ENCODE measurements around the gene ZMIZ1.

Gene ZMIZ1

DNA sequence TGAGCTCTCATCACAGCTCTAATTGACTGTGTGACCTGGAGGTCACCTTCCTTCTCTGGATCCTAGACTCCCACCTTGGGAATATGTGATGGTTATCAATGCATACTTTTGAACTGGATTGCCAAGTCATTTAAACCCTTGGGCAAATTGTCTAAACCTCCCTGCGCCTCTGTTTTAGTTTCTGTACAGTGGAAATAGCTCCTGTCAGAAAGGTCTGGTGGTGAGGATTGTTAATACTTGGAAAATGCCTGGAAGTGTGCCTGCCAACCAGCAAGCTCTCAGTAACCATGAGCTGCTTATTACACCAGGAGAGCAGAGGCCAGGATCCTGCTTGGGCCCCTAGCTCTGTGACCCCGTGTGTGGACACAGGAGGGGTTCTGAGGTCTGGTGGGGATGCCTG is 169.8 kb downstream of the ZMIZ1 start:
- H3K9me3 Mint-ChIP-seq = no peaks in the 10 kb centered on the region
- no peak overlapping the region for H3K4me3 Mint-ChIP-seq
- no peak for ATAC-seq
- no peaks in the 10 kb centered on the region for H3K36me3 Mint-ChIP-seq
- H3K4me1 Mint-ChIP-seq = peaks cover 29% of the 10 kb centered on the region
- H3K27me3 Mint-ChIP-seq = no peaks in the 10 kb centered on the region
- no peak overlapping the region for H3K27ac Mint-ChIP-seq

DNA sequence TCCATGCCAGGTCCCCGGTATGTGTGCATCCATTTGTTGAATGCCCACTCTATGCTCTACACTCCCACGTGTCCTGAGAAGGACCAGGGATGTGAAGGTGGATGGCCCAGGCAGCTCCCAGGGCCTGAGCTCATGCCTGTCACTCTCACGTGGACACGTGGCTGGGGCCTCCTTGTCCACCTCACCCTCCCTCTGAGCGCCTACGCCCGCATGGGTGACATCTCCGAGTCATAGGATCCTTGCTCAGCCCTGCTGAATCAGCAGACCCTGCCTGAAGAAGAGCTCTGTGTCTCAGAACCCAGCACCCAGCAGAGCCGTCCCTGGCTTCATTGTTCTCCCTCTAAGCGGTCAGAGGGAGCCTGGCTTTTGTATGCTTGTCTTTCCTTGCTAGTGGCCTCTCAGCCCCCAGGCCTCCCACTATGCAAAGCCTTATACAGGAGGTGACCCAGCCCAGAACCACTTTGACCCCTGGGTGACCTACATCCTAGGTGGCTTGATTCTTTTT is 170.6 kb downstream of the ZMIZ1 start:
- Mint-ChIP-seq H3K36me3 (peaks cover 6% of the 10 kb centered on the region), H3K4me1 (peaks cover 35% of the 10 kb centered on the region), H3K4me3 (no peak overlapping the region), H3K27me3 (no peaks in the 10 kb centered on the region), H3K27ac (no peak overlapping the region), H3K9me3 (no peaks in the 10 kb centered on the region)
- no peak for ATAC-seq

DNA sequence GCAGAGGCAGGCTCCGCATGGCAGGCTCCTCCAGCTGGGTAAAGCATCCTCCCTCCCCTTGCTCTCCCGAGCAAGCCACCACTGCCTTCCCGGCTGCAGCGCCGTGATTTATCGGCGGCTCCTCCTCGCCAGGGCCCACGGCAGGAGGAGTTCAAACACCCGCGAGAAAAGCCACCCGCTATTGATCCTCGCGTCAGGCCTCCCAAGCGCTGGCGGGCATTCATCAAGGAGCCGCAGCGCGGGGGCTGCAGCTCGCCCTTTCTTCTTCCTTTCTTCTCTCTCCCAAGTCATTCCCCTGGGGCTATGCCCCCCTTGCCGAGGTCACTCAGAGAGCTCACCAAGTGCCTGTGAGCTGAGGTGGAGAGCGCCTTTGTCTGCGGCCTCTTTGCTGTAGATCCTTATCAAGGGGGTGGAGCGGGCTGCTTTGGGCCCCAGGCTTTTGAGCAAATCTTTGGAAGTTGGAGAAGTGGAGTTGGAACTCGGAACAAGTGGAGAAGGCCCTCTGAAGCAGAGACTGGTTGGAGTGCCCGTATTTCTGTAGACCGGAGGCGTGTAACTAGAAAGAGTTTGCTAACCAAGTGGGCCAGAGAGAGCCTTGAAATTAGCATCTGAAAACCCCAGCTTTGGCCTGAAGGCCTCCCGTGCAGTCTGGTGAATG is 171.3 kb downstream of the ZMIZ1 start:
- Mint-ChIP-seq H3K27ac (no peak overlapping the region), H3K36me3 (peaks cover 10% of the 10 kb centered on the region), H3K4me1 (peaks cover 42% of the 10 kb centered on the region), H3K4me3 (no peak overlapping the region), H3K27me3 (no peaks in the 10 kb centered on the region), H3K9me3 (no peaks in the 10 kb centered on the region)
- ATAC-seq = no peak

DNA sequence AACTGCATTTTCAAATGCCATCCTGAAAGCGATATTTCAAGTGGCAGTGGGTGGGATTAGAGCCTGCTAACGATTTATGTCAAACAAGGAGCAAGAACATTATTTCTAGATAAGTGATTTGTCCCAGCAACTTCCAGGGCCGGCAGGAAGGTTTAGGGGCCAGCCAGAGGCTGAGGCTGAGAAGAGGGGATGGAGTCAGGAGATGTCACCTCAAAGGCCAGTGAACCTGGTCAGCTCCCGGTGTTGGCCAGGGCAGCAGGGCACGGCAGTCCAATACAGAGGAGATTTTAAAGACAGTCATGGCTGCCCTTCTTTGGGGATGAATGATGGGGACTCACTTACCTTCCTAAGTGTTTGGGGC is 172.8 kb downstream of the ZMIZ1 start:
- peaks cover 18% of the 10 kb centered on the region for H3K36me3 Mint-ChIP-seq
- H3K27me3 Mint-ChIP-seq = no peaks in the 10 kb centered on the region
- H3K27ac Mint-ChIP-seq = peak overlapping the region; percentile 97
- H3K4me1 Mint-ChIP-seq = peaks cover 58% of the 10 kb centered on the region
- no peaks in the 10 kb centered on the region for H3K9me3 Mint-ChIP-seq
- H3K4me3 Mint-ChIP-seq = peak overlapping the region; percentile 86
- ATAC-seq = no peak

DNA sequence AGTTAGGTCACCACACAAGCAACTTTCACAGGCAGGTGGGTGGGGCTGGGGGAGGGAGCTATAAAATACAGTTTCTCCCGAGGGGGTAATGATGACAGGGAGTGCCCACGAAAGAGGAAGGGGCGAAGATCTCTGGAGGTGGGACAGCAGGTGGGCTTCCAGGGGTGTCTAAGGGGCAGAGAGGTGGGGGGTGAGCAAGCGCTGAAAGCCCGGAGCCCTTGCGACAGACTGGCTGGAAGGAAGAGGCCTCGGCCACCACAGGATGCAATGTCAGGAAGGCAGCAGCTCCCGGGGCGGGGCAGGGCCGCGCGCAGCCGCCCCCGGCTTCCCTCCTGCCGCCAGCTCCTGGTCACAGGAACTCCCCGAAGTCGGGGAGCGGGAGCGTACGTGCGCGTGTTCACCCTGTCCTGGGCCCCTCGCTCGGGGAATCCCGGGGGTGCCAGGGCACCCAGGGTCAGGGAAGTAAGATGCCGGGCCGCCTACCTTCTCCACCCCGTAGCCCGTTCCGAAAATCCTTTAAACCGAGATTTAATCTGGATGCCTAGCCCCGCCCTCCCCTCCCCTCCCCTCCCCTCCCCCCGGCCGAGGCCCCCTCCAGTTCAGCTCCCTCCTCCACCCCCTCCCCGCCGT is 173.3 kb downstream of the ZMIZ1 start:
- Mint-ChIP-seq H3K4me1 (peaks cover 63% of the 10 kb centered on the region), H3K27me3 (no peaks in the 10 kb centered on the region)

DNA sequence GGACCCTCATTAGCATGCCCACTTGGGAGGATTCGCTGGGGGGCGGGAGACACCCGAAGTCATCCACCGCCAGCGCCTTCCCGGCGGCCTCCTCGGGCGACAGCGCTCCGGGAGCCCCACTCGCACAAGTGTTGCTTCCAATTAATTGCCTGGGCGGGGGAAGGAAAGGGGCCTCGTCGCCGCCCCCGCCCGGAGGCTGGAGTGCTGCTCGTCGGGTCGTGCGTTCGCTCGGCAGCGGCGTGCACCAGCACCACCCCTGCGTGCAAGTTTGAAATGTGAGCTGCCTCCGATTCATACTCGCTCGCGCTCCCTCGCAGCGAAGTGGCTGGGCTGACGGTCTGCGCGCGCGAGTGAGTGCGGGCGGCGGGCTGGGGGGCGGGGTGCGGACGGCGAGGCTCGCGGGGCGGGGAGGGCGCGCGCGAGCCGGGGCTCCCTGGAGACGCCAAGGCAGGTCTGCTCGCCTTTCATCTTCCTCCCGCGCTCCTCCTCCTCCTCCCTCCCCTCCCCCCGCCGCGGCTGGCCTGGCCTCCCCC is 173.9 kb downstream of the ZMIZ1 start:
- Mint-ChIP-seq H3K36me3 (peaks cover 24% of the 10 kb centered on the region), H3K27me3 (no peaks in the 10 kb centered on the region), H3K4me1 (peaks cover 67% of the 10 kb centered on the region), H3K9me3 (no peaks in the 10 kb centered on the region), H3K4me3 (peak overlapping the region; percentile 86), H3K27ac (peak overlapping the region; percentile 97)
- ATAC-seq = peak; percentile 68

More for the DNA sequence above, 173.3 kb downstream of the ZMIZ1 start:
- no peaks in the 10 kb centered on the region for H3K9me3 Mint-ChIP-seq
- H3K27ac Mint-ChIP-seq = peak overlapping the region; percentile 97
- H3K4me3 Mint-ChIP-seq = peak overlapping the region; percentile 86
- peak; percentile 42 for ATAC-seq
- peaks cover 22% of the 10 kb centered on the region for H3K36me3 Mint-ChIP-seq

DNA sequence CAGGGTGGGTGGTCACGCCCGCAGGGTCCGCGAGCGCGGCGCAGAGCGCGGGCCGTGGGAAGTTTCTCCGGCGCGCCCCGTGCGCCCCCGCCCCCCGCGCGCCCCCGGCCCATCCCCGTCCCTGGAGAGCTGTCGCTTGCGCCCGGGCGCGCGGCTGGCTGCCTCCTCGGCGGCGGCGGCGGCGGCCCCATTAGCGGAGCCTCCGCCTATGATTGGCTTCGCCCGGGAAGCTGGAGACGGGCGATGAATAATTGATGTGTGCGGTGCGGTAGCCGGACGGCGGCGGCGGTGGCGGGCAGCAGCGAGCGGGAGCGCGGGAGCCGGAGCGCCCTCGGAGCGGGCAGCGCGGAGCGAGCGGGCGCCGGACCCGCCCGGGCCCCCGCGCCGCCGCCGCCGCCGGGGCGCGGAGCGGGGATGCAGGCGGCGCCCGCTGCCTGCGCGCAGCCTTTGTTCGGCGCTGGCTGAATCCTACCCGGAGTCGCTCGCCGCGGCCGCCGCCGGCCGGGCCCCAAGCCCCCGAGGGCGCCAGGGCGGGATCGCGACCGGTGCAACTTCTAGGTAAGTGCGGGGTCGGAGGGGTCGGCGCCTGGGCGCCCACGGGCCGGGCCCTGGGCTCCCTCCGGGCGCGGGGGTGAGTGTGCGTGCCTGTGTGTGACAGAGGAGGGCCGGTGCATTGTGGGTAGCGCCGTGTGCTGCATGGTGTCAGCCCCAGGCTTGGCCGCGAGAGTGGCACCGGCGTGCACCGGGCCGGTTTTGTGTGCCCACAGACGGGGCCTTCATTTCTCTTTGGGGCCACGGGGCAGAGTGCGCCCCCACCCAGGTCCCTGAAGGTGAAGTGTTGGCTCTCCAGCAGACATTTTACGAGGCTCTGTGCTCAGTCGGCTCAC is 174.7 kb downstream of the ZMIZ1 start:
- Mint-ChIP-seq H3K4me3 (peak overlapping the region; percentile 83), H3K27ac (peak overlapping the region; percentile 97), H3K9me3 (no peaks in the 10 kb centered on the region), H3K4me1 (peaks cover 67% of the 10 kb centered on the region), H3K27me3 (no peaks in the 10 kb centered on the region), H3K36me3 (peaks cover 29% of the 10 kb centered on the region)
- ATAC-seq = peak; percentile 80

DNA sequence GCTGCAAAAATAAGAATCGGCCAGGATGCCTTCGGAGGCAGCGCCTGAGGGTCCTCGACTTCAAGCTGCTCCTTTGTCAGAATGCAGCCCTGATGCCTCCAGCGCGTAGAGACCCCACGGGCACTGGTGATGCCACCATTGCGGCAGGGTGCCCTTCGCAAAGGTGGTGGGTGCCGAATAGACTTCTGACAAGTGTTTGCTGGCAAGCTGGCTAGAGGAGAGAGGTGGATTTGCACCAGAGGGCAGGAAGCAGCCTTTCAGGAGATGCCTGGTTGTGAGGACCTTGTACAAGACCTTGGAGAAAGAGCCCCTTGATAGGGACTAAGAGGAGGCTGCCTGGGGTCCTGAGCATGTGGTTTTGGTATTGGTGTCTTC is 175.3 kb downstream of the ZMIZ1 start:
- Mint-ChIP-seq H3K4me1 (peaks cover 73% of the 10 kb centered on the region), H3K36me3 (peaks cover 29% of the 10 kb centered on the region), H3K27me3 (no peaks in the 10 kb centered on the region), H3K4me3 (peak overlapping the region; percentile 79), H3K27ac (peak overlapping the region; percentile 97), H3K9me3 (no peaks in the 10 kb centered on the region)
- no peak for ATAC-seq

DNA sequence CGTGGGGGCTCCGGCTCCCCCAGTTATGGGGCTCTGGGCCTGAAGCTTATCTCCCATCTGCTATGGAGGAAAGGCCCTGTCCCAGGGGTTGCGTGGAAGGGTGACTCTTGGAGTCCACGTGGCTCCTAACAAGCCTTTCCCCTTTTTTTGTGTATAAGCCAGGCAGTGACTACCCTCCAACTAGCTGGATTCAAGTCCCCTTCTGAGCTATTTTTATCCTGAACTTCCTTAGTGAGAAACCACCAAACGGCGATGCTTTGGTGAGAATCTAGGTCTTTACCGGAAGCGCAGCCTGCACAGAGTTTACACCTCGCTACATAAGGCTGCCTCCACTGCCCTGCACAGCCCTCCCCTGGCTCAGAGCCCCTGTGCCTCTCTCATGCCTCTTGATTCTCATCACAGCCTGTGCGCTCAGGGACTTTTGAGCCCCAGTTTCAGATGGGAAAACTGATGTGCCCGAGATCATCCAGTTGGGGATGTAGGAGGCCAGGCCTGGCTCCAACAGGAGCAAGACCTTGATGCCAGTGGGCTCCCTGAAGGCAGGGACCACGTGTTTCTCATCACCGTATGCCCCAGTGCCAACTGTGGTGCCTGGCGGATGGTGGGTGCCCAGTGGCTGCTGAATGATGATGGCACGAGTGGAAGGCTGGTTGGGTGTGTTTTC is 176.2 kb downstream of the ZMIZ1 start:
- Mint-ChIP-seq H3K9me3 (no peaks in the 10 kb centered on the region), H3K27ac (peak overlapping the region; percentile 97), H3K36me3 (peaks cover 29% of the 10 kb centered on the region), H3K4me3 (peak overlapping the region; percentile 79), H3K27me3 (no peaks in the 10 kb centered on the region), H3K4me1 (peaks cover 81% of the 10 kb centered on the region)
- ATAC-seq = peak; percentile 22

DNA sequence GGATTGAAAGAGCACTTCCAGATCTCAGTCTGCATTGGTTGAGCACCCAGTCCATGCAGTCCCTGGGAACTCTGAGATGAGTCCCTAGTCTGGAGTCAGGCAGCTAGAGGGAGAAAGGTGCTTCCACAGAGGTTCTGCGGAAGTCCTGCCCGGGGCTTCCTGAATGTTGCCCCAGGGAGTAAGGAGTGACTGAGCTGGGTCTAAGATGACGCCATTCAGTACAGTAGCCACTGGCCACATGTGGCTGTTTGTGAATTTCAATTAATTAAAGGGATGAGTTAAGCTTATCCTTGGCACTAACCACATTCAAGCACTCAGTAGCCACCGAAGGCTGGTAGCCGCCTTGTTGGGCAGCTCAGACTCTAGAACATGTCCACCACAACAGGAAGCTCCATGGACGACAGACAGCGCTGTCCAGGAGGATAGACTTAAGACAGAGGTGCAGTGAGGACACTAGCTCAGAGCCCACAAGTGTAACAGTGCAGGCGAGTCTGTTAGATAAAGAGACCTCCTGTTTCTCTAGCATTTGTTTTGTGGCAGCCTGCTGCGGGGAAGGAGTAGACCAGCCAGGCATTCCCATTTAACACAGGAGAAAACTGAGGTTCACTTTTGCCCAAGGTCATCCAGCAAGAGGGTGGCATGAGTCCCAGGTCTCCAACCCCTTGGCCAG is 176.9 kb downstream of the ZMIZ1 start:
- ATAC-seq = no peak
- Mint-ChIP-seq H3K9me3 (no peaks in the 10 kb centered on the region), H3K27ac (peak overlapping the region; percentile 97), H3K36me3 (peaks cover 31% of the 10 kb centered on the region), H3K27me3 (no peaks in the 10 kb centered on the region), H3K4me3 (peak overlapping the region; percentile 79), H3K4me1 (peaks cover 83% of the 10 kb centered on the region)

DNA sequence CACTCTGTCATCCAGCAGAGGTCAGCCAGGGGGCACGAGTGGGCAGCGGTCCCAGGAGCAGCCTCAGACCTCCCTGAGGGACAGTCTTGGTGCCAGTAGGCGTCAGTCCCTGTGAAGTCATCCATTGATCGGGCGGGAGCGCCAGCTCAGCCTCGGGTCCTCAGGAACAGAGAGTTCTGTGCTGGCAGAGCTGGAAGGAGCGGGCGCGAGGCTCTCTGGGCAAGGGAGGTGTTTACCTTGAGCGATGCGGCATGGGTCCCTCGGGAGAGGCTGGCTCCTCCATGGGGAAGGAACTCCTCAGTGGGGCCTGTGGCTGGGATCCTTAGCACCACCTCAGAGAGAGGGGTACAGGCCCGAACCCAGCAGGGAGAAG is 177.4 kb downstream of the ZMIZ1 start:
- H3K4me3 Mint-ChIP-seq = peak overlapping the region; percentile 79
- H3K27me3 Mint-ChIP-seq = no peaks in the 10 kb centered on the region
- no peak for ATAC-seq
- H3K36me3 Mint-ChIP-seq = peaks cover 36% of the 10 kb centered on the region
- H3K9me3 Mint-ChIP-seq = no peaks in the 10 kb centered on the region
- peaks cover 83% of the 10 kb centered on the region for H3K4me1 Mint-ChIP-seq
- peak overlapping the region; percentile 97 for H3K27ac Mint-ChIP-seq

DNA sequence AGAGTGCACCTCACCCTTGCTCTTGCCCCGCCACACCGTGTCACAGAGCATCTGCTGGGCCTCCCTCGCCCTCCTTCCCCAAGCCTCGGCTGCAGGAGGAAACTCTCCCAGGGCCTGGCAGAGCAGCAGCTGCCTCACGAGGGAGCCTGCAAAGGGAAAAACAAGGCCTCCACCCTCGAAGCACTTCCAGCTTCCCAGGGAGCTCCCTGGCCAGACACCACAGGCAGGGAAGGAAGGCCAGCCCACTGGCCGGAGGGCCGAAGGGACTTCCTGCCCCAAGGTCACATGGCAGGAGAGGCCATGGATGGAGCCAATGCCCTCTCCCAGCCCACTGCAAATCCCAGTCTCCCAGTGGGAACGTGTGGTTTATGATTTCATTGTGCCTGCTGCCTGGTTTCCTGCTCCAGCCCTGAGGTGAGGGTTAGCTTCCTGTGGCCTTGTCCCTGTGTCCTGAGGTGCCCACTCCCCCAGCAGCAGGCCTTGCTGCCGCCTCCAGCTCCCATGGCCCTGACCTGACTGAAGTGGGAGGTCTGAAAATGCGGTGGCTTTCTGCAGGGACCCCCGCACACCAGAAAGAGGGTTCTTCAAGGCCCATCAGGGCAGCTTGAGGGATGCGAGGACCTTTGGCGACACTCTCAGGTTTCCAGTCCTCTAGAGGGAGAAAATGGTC is 178.0 kb downstream of the ZMIZ1 start:
- Mint-ChIP-seq H3K27ac (peak overlapping the region; percentile 97), H3K27me3 (no peaks in the 10 kb centered on the region), H3K36me3 (peaks cover 41% of the 10 kb centered on the region), H3K4me3 (peak overlapping the region; percentile 79), H3K4me1 (peaks cover 83% of the 10 kb centered on the region), H3K9me3 (no peaks in the 10 kb centered on the region)
- no peak for ATAC-seq

DNA sequence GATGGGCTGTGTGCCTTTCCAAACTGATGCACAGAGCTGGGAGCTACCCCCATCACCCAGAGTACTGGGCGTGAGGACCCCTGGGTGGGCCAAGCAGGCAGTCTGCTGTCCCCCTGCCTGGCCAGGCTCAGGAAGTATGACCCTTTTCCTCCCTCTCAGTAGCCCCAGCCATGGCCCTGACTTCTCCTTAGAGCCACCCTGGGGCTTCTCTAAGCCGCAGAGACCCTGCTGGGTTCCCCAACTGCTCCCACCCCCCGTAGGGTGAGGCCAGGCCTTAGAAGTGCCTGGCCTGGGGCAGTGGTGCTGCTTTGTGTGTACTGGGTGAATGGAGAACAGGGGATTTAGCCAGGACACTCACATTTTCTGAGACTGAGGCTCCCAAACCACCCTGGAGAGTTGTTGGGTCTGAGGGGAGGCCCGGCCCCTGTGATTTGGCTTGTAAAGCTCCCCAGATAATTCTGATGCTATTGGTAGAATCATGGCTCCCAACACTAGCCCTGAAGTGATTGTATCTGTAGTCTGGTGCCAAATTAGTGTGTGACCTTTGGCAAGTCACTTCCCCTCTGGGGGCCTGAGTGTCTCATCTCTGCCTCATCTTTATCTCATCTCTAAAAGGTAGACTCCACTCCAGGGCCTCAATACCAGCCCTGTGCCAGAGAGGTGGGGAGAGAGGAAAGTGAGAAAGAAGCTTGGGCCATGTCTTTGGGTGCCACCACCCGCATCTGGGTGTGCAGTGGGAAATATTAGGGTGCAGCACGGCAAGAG is 178.8 kb downstream of the ZMIZ1 start:
- Mint-ChIP-seq H3K27me3 (no peaks in the 10 kb centered on the region), H3K4me3 (peak overlapping the region; percentile 79), H3K9me3 (no peaks in the 10 kb centered on the region), H3K4me1 (peaks cover 88% of the 10 kb centered on the region), H3K36me3 (peaks cover 46% of the 10 kb centered on the region), H3K27ac (peak overlapping the region; percentile 97)
- ATAC-seq = peak; percentile 37

Data from stimulated activated memory B cell treated with anti-CD40 and anti-IgM and Interleukin-4, amounts not matched to agents 10 μg/mL and 1 μg/mL and 100 μg/mL, for 72 hours (primary cell).